GM12873 (cell line): ENCODE data around the gene TPPP3.

ENCODE experiments used
- TF ChIP-seq, protein P1 (sequence below): IDR thresholded peaks from 2 replicates; pipeline ENCODE4 v1.5.1; 2012; ENCODE audit warnings: low read depth, mild to moderate bottlenecking, moderate library complexity, low read length, control low read depth; ENCODE audit not compliant: insufficient read depth; ENCODE audit errors: missing control alignments

The TPPP3 gene

DNA sequence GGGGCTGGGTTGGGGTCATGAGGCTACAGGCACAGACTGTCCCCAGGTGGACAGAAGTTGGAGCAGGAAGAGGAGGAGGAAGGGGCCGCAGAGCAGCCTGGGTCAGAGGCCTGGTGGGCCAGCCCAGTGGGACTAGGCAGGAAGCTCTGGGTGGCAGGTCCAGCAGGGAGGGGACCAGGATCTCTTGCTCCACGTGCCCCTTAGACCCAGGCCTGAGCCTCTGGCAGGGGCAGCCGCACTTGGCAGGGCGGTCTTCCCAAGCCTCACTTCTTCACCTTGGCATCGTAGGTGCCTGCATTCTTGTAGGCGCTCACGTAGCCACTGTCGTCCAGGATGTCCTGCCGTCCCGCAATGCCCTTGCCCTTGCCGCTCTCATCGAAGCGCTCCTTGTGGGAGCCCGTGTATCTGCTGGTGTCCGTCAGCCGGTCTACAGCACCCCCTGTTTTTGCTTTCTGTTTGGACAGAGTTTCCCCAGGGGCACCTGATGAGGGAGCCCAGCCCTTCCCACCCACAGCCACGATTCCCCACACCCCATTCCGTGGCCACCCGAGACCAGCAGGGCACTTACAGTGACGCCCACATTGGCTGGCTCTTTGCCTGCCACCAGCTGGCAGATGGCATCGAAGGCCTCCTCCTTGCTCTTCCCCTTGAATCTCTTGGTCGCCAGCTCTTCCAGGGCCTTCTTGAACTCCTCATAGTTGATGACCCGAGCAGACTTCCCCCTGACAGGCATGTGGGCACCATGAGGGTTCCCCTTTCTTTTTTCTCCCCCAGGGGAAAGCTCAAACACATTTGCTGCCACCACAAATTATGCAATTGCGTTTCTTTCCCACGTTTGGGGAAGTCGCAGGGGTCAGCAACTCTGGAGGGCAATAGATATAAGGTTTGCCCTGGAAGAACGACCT is 3.1 kb downstream of the TPPP3 start:
- TF ChIP-seq, protein P1, sequence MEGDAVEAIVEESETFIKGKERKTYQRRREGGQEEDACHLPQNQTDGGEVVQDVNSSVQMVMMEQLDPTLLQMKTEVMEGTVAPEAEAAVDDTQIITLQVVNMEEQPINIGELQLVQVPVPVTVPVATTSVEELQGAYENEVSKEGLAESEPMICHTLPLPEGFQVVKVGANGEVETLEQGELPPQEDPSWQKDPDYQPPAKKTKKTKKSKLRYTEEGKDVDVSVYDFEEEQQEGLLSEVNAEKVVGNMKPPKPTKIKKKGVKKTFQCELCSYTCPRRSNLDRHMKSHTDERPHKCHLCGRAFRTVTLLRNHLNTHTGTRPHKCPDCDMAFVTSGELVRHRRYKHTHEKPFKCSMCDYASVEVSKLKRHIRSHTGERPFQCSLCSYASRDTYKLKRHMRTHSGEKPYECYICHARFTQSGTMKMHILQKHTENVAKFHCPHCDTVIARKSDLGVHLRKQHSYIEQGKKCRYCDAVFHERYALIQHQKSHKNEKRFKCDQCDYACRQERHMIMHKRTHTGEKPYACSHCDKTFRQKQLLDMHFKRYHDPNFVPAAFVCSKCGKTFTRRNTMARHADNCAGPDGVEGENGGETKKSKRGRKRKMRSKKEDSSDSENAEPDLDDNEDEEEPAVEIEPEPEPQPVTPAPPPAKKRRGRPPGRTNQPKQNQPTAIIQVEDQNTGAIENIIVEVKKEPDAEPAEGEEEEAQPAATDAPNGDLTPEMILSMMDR = no peak

DNA sequence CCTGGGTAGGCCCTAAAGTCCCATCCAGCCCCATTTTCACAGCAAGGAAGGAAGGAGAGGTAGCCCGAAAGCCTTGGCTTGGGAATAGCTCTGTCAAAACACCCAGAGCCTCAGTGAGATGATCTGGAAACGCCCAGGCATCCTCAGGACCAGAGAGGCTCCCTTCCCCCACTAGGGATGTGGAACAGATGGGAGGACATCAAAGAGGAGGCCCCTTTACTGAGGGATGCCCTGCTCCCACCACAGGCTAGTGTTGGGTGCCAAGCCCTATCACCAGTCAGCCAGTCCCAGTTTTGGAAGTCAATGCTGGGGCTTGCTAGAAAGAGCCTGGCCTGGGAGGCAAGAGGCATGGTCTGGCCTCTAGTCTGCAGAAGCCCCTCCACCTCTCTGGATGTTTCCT is 4.7 kb downstream of the TPPP3 start:
- TF ChIP-seq, protein P1 = no peak

DNA sequence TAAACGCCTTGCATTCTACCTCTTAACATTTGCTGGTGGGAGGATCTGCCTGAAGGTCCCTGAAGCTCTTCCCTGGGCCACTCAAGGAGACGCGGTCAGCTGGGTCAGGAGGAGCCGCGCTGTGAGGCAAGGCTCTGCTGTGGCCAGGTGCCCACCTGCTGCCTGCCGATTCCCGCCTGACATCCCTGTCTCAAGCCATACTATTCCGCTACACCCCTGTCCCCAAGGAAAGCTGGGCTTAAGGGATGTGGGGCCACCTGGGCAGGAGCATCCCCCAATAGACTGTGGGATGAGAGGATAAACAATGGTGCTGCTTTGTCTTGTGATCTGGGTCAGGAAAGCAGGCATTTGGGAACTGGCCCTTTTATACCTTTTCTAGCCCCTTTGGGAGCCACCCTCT is 5.1 kb downstream of the TPPP3 start:
- TF ChIP-seq, protein P1 = no peak

DNA sequence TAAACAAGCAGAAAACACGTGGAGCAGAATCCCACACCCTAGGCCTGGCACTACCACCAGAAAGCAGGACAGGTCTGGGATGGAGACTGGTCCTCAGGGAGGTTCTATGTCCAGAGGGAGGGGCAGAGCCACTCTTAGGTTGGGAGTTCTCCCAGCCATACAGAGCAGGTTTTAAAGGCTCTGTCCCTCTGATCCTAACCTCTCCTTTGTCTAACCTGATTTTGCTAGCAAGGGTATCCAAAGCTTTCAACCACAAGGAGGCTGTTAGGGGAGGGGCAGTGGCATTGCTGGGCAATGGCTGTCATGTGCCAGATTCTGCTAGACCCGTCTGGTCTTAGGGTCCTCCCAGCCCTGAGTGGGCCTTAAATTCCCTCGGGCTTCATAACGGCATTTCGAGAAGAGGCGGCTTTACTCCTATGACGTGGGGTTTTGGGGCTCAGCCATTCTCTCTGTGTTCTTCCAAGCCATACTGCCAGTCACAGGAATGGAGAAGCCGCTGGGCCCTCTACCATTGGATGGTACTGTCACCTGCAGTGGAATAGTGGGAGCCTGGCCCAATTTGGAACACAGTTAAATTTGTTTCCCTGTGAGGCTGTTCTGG is 5.7 kb downstream of the TPPP3 start:
- TF ChIP-seq, protein P1 = no peak

DNA sequence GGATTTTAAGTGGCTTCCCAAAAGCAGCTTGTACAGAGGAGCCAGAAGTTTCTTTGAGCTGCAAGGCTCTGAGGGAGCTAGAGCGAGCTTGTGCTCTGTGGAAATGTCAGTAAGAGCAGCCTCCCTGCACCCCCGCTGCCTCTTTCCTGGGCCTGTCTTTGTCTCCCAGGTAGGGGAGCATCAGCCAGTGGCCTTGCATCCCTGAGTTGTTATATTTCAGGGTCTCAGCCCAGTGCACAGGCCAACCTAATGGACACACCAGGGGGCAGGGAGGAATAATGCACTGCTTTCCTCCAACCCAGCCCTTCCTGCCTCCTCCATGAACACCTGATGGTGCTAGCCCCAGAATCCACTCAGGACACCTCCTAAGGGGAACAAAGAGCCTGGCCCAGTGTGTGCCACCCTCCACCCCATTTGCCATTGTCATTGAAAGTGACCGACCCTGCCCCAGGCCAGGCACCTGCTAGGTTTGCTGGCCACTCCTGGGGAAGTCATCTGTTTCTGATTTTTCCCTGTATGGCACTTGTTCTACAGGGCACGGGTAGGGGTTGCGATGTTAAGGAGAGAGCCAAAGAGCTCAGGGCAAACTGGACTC is 6.3 kb downstream of the TPPP3 start:
- TF ChIP-seq, protein P1 = no peak

DNA sequence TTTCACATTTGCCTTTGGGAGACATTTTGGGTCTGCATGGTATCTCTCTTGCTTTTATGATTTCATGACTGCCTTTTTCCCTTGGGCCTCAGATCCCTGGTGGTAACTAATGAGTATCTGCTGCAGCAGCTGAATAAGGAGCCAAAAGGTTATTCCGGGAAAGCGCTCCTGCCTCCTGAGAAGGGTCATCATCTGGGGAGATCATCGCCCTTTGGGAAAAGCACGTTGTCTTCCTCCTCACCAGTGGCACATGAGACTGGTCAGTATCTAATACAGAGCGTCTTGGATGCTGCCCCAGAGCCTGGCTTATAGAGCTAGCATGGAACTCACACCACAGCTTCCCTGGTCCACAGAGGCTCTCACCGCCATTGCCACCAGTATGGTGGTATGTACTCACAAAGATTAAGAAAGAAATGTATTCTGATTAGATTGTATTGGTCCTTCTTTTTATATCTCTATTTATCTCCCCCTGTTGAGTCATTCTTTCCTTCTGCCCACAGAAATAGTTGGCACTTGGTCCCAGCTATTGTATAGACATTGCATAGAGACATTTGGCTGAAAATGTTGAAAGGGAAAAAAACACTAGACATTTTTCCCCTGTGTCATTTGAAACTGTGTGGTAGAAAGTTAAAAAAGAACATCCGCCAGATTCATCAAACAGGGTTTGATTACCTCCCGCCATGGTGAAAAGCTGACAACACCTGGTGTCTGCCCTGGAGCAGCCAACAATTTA is 8.4 kb downstream of the TPPP3 start:
- TF ChIP-seq, protein P1 = no peak
